Measurements from ENCODE around the gene SDK1. TPM values are rescaled to one million over a fixed set of nuclear protein-coding genes. Genes with fewer than 3 reads are reported as not detected.

The SDK1 gene
- total and polyA plus RNA-seq, 2 of the 8 experiments (the other 6 are each of a cell fraction or from before 2014, with no cell fraction given) = 3.3 to 7.2 TPM

DNA sequence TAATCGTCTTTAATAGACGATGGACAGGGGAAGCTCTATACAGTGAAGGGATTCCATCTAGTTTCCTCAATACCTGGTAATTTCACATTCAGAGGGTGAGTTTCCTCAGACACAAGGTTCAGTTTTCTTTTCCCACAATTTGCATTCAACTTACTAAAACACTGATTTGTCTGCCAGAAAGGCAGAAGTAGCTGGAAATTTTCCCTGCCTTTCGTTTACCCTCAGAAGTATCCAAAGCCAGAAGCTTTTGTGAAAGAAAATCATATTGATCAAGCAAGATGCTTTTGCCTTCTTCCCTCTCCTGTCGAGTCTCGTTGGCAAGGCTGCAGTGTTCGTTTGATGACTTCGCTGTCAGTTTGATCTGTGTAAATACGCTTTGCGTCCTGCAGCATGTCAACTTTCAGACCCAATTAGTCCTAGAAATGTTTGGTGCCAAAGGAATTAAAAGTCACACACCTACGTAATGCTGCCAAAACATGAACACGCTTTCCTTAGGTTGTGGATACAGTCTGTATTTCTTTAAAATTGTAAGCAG lies 749.1 kb downstream of the SDK1 start:
- POLR2A ChIA-PET (ENCODE audit: partially characterized antibody) = interaction anchor here (1.9 kb wide), 1 partner anchor 10 kb away, joined by 10 read pairs; no protein-coding TSS in a partner anchor
- TF ChIP-seq CHD1 (IDR thresholded peaks at IDR 0.05; ENCODE audit: low read depth, low read length) = no peak
- TF ChIP-seq, protein P1, sequence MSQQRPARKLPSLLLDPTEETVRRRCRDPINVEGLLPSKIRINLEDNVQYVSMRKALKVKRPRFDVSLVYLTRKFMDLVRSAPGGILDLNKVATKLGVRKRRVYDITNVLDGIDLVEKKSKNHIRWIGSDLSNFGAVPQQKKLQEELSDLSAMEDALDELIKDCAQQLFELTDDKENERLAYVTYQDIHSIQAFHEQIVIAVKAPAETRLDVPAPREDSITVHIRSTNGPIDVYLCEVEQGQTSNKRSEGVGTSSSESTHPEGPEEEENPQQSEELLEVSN (IDR thresholded peaks at IDR 0.05) = no peak
- no peak for TF ChIP-seq RFX5 (IDR thresholded peaks at IDR 0.05; ENCODE audit: borderline replicate concordance, low read depth, low read length)
- no peak for TF ChIP-seq CTBP2 (IDR thresholded peaks at IDR 0.05; ENCODE audit: borderline replicate concordance, insufficient read depth, insufficient read length, low read length)
- no peak for TF ChIP-seq GABPA (IDR thresholded peaks at IDR 0.05; ENCODE audit: borderline replicate concordance, insufficient read depth, low read length)
- TF ChIP-seq, protein P2, sequence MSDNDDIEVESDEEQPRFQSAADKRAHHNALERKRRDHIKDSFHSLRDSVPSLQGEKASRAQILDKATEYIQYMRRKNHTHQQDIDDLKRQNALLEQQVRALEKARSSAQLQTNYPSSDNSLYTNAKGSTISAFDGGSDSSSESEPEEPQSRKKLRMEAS (IDR thresholded peaks at IDR 0.05) = no peak
- TF ChIP-seq NANOG (IDR thresholded peaks at IDR 0.05; ENCODE audit: insufficient read depth, low read depth, low read length, poor library complexity, severe bottlenecking) = no peak
- no peak for TF ChIP-seq RBBP5 (IDR thresholded peaks at IDR 0.05; ENCODE audit: borderline replicate concordance, low read depth, low read length)
- TF ChIP-seq TCF12 (IDR thresholded peaks at IDR 0.05; ENCODE audit: low read depth, low read length) = no peak
- no peak for TF ChIP-seq MAFK (IDR thresholded peaks at IDR 0.05; ENCODE audit: low read depth, low read length)
- no peak for TF ChIP-seq ZNF274 (IDR thresholded peaks at IDR 0.05; ENCODE audit: borderline replicate concordance, extremely low read depth, low read length)
- TF ChIP-seq NRF1 (IDR thresholded peaks at IDR 0.05; ENCODE audit: low read depth, low read length) = no peak
- no peak for TF ChIP-seq SP4 (IDR thresholded peaks at IDR 0.05; ENCODE audit: low read length)

More for the DNA sequence above, 749.1 kb downstream of the SDK1 start:
- H3K36me3 ChIP-seq (ENCODE audit: control insufficient read depth in 2 of 4, insufficient read depth in 4 of 4, low read length in 3 of 4) = no peaks in the 10 kb centered on the region
- no peak overlapping the region for H3K4me3 ChIP-seq (ENCODE audit: extremely low read depth in 1 of 4, insufficient read depth in 2 of 4, low read depth in 3 of 4, low read length in 4 of 4)
- H3K4me1 ChIP-seq (replicated peaks in 1 of 4; ENCODE audit: control insufficient read depth in 3 of 4, insufficient read depth in 4 of 4, low read length in 3 of 4) = peaks cover 0 to 5% (median 3%) of the 10 kb centered on the region in 4 experiments; a peak in 4 of 7 replicates
- FAIRE-seq (no peak), DNase-seq (ENCODE audit: low read depth in 1 of 2, low spot score in 2 of 2) (peak in 1 of 2 experiments; percentile 19)
- H3K79me1 ChIP-seq (ENCODE audit: low read depth, low read length) = no peaks in the 10 kb centered on the region
- H4K8ac ChIP-seq (ENCODE audit: extremely low read depth, insufficient read depth, low read length) = no peak overlapping the region
- no peaks in the 10 kb centered on the region for H3K23me2 ChIP-seq (ENCODE audit: low read depth, low read length)
- no peaks in the 10 kb centered on the region; a peak in 1 of 7 replicates for H3K27me3 ChIP-seq (replicated peaks in 1 of 4; ENCODE audit: control insufficient read depth in 3 of 4, extremely low read depth in 1 of 4, insufficient read depth in 3 of 4, low read length in 3 of 4)
- H3K27ac ChIP-seq (ENCODE audit: low read depth, low read length) = no peak overlapping the region
- no peak overlapping the region for H3K23ac ChIP-seq (ENCODE audit: insufficient read length)
- H3K9me3 ChIP-seq (ENCODE audit: insufficient read depth in 2 of 2, low read depth in 1 of 2, low read length in 1 of 2) = no peaks in the 10 kb centered on the region
- H3K9ac ChIP-seq (replicated peaks in 1 of 4; ENCODE audit: extremely low read depth in 1 of 4, low read depth in 3 of 4, low read length in 3 of 4) = no peak overlapping the region
- no peaks in the 10 kb centered on the region for H4K20me1 ChIP-seq (replicated peaks in 1 of 2; ENCODE audit: control insufficient read depth in 1 of 2, insufficient read depth in 2 of 2, low read length in 2 of 2)
- no peak overlapping the region for H2AFZ ChIP-seq (ENCODE audit: low read length)
- no peak overlapping the region for H4K5ac ChIP-seq (ENCODE audit: insufficient read length, low read depth, low read length)
- no peak overlapping the region for H3K4me2 ChIP-seq (ENCODE audit: insufficient read depth in 1 of 2, low read depth in 2 of 2, low read length in 2 of 2)
- H2BK120ac ChIP-seq (replicated peaks; ENCODE audit: low read depth, low read length) = no peak overlapping the region
- no peak overlapping the region for H3K56ac ChIP-seq (replicated peaks; ENCODE audit: insufficient read length, low read depth, low read length)
- H2BK15ac ChIP-seq (ENCODE audit: low read length) = no peak overlapping the region
- no peak overlapping the region for H2BK12ac ChIP-seq (ENCODE audit: low read depth, low read length)
- H2AK5ac ChIP-seq (ENCODE audit: low read depth, low read length) = no peak overlapping the region
- H3K4ac ChIP-seq (replicated peaks; ENCODE audit: insufficient read length, low read depth, low read length) = no peak overlapping the region
- H2BK20ac ChIP-seq (ENCODE audit: low read length) = no peak overlapping the region
- WGBS, 2 experiments (ENCODE audit: extremely low coverage in 1 of 2, insufficient coverage in 1 of 2, insufficient read length in 1 of 2, insufficient replicate concordance in 2 of 2, low coverage in 1 of 2, low lambda C conversion rate in 2 of 2, missing lambda C conversion rate in 1 of 2) = 93% methylated on average over 11 of the region's 11 CpGs; no CpG with 5 or more reads in 1 of the 2 experiments
- no peak overlapping the region for H3K18ac ChIP-seq (ENCODE audit: extremely low read depth, low read length)
- H2BK5ac ChIP-seq (ENCODE audit: low read depth, low read length) = no peak overlapping the region
- CTCF ChIA-PET (ENCODE audit: partially characterized antibody) = no interaction called here
- H3K79me2 ChIP-seq (ENCODE audit: control insufficient read depth in 1 of 2, insufficient read depth in 2 of 2, low read length in 2 of 2) = no peaks in the 10 kb centered on the region
- H3K14ac ChIP-seq (ENCODE audit: insufficient read length) = no peak overlapping the region
- no peak overlapping the region for H4K91ac ChIP-seq (replicated peaks; ENCODE audit: insufficient read length, low read length)
